NCI-H748 (cell line): ENCODE results near the gene PYDC2.

ENCODE experiments used
- DNase-seq: peaks from one replicate; lab custom pipeline; 2025; ENCODE audit not compliant: unreplicated experiment; lab: John Stamatoyannopoulos, UW

PYDC2 gene

DNA sequence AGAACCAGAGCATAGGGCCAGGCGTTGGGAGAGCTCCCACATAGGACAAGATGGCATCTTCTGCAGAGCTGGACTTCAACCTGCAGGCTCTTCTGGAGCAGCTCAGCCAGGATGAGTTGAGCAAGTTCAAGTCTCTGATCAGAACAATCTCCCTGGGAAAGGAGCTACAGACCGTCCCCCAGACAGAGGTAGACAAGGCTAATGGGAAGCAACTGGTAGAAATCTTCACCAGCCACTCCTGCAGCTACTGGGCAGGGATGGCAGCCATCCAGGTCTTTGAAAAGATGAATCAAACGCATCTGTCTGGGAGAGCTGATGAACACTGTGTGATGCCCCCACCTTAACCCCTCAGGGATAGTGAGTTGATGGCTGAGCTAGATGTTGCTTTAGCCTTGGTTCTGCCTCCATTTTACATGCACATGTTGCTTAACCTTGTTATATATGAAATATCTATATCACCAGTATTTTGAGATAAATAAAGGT lies at the start of gene PYDC2:
Gene PYDC2, plus strand, starts transcription at position 51 of the 483 bp plus-strand sequence. Its CDS starts 0 bp downstream, at position 51.
- no peak for DNase-seq

DNA sequence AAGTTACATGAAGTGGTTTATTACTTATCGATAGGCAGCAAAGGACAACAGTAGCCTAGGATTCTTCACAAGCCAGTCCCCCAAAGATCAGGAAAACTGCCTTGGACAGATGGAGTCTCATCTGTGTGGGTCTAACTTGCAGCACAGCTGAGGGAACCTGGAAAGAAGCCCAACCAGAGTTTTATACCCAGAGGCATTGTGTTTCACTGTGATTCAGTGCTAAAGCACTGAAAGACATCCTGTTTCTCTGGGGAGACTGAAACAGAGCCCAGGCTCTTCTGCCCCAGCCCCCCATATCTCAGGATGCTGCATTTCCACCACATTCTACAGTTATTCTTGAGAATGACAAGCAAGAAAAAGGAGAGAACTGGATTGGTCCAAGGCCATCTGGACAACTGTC lies 48.2 kb upstream of the PYDC2 start:
- DNase-seq, result peak; percentile 1

DNA sequence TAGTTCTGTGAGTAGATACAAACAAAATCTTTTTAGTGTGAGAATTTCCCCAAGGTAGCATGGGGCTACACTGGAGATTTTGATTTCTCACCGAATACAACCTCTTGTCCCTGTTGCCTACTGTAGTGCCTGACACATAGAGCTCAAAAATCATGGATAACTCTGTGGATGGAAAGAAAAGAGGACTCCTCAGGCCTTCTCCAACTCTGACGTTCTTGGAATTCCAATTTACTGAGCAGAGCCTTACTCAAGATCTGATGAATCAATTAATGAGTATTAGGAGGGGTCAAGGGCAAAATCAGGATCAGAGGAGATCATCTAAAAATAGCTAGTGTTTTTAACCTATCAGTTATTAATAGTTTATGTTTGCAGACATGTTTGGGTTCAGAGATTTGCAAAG lies 46.7 kb upstream of the PYDC2 start:
- DNase-seq, result no peak

- DNase-seq, result no peak
Measured at GRCh38 chr3:191414732-191415131, 46.2 kb upstream of the PYDC2 start.

DNA sequence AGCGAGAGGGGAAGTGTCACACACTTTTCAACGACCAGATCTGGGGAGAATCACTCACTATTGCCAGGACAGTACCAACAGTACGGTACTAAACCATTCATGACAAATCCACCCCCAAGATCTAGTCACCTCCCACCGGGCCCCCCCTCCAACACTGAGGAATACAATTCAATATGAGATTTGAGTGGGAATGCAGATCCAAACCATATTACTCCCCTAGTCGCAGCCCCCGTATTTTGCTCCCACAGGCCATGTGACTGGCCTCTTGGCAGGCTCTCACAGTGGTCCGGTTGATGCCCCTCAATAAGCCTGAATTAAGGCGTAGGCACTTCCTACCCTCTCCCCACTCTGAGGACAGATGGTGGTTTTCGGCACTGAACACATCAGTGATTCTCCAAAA lies 45.4 kb upstream of the PYDC2 start:
- DNase-seq, result no peak

DNA sequence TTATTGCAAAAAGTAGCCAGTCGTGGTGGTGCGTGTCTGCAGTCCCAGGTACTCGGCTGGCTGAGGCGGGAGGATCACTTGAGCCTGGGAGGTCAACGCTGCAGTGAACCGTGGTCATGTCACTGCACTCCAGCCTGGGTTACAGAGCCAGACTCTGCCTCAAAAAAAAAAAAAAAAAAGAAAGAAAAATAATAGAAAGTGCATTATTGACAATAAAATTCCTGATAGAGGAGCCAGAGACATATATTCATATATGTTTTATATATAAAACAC lies 43.6 kb upstream of the PYDC2 start:
- no peak for DNase-seq

- no peak for DNase-seq
Measured at GRCh38 chr3:191420771-191421170, 40.2 kb upstream of the PYDC2 start.

DNA sequence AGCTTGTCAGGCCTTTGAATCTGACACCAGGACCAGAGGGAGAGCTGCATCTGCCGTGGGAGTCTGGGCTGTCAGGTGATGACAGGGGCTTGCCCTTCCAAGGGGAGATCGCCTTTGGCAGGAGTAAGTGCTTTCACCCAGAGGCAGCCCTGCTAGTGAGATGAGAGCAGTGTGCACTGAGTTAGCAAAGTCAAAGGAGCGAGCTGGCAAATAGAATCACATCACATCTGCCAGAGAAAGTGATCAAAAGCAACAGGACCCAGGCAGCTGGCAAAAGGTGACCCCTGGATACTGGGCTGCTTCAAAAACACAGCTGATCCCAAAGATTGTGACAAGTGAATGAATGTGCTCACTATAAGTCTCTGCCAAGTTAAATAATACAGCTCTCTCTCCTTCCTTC lies 36.1 kb upstream of the PYDC2 start:
- no peak for DNase-seq

DNA sequence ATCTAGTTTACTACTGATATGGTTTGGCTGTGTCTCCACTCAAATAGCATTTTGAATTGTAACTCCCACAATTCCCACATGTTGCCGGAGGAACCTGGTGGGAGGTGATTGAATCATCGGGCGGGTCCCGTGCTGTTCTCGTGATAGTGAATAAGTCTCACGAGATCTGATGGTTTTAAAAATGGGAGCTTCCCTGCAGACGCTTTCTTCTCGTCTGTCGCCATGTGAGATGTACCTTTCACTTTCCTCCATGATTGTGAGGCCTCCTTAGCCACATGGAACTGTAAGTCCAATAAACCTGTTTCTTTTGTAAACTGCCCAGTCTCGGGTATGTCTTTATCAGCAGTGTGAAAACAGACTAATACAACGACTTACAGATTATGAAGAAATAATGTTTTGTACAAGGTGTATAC lies 35.6 kb upstream of the PYDC2 start:
- no peak for DNase-seq

- no peak for DNase-seq
Measured at GRCh38 chr3:191426311-191426710, 34.7 kb upstream of the PYDC2 start.

- DNase-seq, result no peak
Measured at GRCh38 chr3:191428177-191428576, 32.8 kb upstream of the PYDC2 start.

GRCh38 chr3:191430103-191430502 lies 30.9 kb upstream of the PYDC2 start:
- DNase-seq, result no peak

DNA sequence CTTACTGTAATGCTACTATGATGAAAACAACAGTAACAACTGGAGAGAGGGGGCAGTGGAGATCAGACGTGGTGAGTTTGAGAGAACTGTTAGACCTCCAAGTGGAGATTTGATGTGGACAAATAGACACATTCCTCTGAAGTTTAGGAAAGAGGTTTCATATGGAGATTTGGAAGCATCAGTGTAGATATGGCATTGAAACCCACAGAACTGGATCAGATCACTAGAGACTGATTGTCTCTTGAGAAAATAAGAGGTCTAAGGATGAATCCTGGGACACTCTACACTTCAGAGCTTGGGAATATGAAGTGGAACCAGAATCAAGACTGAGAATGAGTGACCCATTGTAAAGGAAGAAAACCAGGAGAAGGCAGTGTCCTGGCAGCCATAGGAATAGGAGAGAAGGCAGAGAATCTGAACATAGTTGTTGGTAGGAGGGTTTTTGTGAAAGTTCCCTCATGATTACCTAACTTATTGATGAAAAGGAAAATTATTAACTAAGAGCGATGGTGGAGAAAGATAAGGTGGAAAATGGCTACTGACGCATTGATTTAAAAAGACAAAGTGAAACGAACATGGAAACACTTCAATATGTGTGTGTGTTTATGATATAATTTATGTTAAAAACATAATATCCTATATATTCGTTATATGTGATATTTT lies 29.7 kb upstream of the PYDC2 start:
- DNase-seq, result no peak

DNA sequence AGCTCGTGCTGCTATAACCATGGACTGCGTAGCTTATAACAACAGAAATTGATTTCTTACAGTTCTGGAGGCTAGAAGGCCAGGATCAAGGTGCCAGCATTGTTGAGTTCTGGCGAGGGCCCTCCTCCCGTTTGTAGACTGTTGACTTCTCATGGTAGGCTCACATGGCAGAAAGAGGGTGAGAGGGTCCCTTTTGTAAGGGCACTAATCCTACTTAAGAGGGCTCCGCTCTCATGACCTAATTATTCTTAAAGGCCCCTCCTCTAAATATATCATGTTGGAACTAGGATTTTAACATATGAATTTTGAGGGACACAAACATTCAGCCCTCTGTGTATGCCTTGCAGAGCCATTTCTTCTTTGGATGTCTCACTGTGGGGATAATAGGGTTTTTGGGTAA lies 28.8 kb upstream of the PYDC2 start:
- no peak for DNase-seq

GRCh38 chr3:191434024-191434423 lies 26.9 kb upstream of the PYDC2 start:
- DNase-seq, result no peak

DNA sequence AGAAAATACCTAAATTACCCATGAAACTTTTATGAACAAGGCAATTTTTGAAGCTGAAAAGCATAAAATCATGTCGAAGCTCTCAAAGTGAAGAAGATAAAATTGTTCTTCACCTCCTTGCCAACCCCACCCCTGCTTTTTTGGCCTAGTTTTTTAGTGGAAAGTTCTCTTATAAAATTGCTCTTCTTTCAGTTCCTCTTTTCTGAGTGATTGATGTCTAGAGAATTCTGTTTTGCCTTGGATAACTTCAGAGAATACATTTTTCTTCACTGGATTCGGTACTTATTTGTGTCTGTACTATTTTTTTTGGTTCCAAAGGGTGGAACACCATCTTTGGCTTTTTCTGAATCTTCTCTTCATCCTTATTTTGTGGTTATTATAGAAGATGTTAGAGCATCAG lies 25.0 kb upstream of the PYDC2 start:
- no peak for DNase-seq

GRCh38 chr3:191438150-191438814 lies 22.7 kb upstream of the PYDC2 start:
- DNase-seq, result no peak

DNA sequence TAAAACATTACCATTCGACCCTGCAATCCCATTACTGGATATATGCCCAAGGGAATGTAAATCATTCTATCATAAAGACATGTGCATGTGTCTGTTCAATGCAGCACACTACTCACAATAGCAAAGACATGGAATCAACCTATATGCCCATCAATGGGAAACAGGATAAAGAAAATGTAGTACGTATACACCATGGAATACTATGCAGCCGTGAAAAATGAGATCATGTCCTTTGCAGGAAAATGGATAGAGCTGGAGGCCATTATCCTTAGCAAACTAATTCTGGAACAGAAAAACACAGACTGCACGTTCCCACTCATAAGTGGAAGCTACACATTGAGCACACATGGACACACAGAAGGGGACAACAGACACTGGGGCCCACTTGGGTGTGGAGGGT lies 20.4 kb upstream of the PYDC2 start:
- no peak for DNase-seq

DNA sequence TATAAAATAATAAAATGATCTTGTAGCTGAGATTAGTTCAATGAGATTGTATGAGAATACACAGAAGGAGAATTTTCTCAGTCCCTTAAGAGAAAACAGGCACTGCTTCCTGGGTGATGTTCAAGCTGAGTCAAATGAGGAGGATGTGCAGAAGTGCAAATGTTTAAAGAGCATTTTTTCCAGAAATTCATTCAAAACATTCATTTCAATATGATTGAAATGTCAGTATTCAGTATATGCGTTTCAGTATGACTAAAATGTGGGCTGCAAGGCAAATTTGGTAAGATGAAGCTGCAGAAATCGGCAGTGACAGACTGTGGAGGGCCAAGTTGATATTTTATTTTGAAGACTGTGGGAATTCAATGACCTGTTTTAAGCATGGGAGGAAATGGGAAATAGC lies 19.3 kb upstream of the PYDC2 start:
- no peak for DNase-seq

GRCh38 chr3:191444569-191444968 lies 16.4 kb upstream of the PYDC2 start:
- no peak for DNase-seq

DNA sequence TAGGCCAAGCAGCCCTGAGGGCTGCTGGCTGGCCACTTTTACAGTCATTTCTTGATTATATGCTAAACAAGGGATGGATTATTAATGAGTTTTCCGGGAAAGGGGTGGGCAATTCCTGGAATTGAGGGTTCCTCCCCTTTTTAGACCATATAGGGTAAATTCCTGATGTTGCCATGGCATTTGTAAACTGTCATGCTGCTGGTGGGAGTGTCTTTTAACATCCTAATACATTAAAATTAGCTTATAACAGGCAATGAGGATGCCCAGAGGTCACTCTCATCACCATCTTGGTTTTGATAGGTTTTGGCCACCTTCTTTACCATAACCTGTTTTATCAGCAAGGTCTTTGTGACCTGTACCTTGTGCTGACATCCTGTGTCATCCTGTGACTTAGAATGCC lies 11.7 kb upstream of the PYDC2 start:
- DNase-seq, result no peak

GRCh38 chr3:191455257-191455952 lies 5.6 kb upstream of the PYDC2 start:
- DNase-seq, result no peak
